ENCODE data around the gene SOS1.
A peak's percentile ranks its signal among the peaks of the same experiment; 100 is the strongest.
"Not testable (repeated sequence)": the region's sequence is repeated elsewhere in the genome, so short reads cannot be mapped to it uniquely, and the experiment has no call there.

SOS1 gene

GRCh38 chr2:39138187-39138836, 17.5 kb upstream of the SOS1 start:
- not testable (repeated sequence) for DNase-seq

- no peak for DNase-seq
These were observed 15.9 kb upstream of the SOS1 start for GRCh38 chr2:39136799-39137198.

- DNase-seq, result no peak
These were observed 14.9 kb upstream of the SOS1 start for GRCh38 chr2:39135690-39136259.

GRCh38 chr2:39133215-39133851, 12.5 kb upstream of the SOS1 start:
- DNase-seq, result no peak

- DNase-seq, result no peak
These were observed 8.1 kb upstream of the SOS1 start for GRCh38 chr2:39128919-39129391.

- DNase-seq, result peak; percentile 24
These were observed 7.1 kb upstream of the SOS1 start for GRCh38 chr2:39127973-39128372.

GRCh38 chr2:39124746-39125057, 3.9 kb upstream of the SOS1 start:
- no peak for DNase-seq

GRCh38 chr2:39124000-39124745, 3.3 kb upstream of the SOS1 start:
- peak; percentile 97 for DNase-seq

GRCh38 chr2:39123436-39123999, 2.7 kb upstream of the SOS1 start:
- no peak for DNase-seq

GRCh38 chr2:39121523-39122063, 742 bp upstream of the SOS1 start:
- DNase-seq, result no peak

- DNase-seq, result no peak
These were observed 405 bp downstream of the SOS1 start for GRCh38 chr2:39120521-39120770.

- peak; percentile 53 for DNase-seq
These were observed 925 bp downstream of the SOS1 start for GRCh38 chr2:39119732-39120520.

GRCh38 chr2:39118786-39119499, 1.9 kb downstream of the SOS1 start:
- peak; percentile 10 for DNase-seq

- no peak for DNase-seq
These were observed 5.3 kb downstream of the SOS1 start for GRCh38 chr2:39115556-39115955.

- peak; percentile 32 for DNase-seq
These were observed 6.1 kb downstream of the SOS1 start for GRCh38 chr2:39114771-39115170.

- no peak for DNase-seq
These were observed 11.3 kb downstream of the SOS1 start for GRCh38 chr2:39109537-39109936.

- no peak for DNase-seq
These were observed 12.5 kb downstream of the SOS1 start for GRCh38 chr2:39108377-39108776.

- no peak for DNase-seq
These were observed 13.1 kb downstream of the SOS1 start for GRCh38 chr2:39107724-39108273.

GRCh38 chr2:39107156-39107555, 13.7 kb downstream of the SOS1 start:
- DNase-seq, result peak; percentile 19

- DNase-seq, result peak; percentile 44
These were observed 20.8 kb downstream of the SOS1 start for GRCh38 chr2:39099870-39100728.

All from fibroblast of skin of right biceps (primary cell).